ENCODE data around the gene DBX2.
"Not testable (repeated sequence)": the region's sequence is repeated elsewhere in the genome, so short reads cannot be mapped to it uniquely, and the experiment has no call there.

Gene DBX2

DNA sequence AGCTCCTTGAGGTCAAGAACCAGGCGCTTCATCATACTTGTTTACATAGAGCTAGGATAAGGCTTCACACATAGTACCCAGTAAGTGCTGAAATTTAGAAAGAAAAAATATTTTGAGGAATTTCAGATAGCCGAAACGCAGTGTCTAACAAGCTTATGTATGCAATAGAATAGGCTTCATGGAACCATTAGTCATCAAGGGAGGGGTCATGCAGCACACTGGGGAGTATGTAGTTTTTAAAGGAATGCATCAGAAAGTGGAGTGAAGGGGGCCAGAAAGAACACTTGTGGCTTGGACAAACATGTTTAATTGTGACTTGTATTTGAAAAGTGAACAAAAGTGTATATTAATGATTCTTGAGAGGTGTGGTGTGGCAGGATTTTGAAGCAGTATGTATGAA, 38.1 kb downstream of the DBX2 start:
- in situ Hi-C loops (cut with MboI; ENCODE audit: low sequenced_read_pairs): no loop called here

DNA sequence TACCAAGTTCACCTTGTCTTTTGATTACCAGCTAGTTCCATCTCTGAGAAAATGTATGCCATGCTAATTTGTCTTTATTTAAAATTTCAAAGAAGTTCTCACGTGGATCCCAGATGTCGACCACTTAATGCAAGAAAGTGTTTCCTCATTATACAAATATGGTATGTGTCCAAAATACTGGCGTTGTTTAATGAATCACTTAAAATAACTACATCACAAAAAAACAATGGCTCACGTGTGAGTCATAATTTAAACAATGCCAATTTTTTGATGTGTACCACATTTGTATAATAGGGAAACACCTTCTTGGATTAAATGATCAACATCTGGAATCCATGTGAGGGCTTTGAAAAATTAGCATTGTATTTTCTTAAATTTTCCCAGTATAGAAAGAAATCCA, 40.8 kb downstream of the DBX2 start:
- in situ Hi-C loops (cut with MboI; ENCODE audit: low sequenced_read_pairs): no loop called here

DNA sequence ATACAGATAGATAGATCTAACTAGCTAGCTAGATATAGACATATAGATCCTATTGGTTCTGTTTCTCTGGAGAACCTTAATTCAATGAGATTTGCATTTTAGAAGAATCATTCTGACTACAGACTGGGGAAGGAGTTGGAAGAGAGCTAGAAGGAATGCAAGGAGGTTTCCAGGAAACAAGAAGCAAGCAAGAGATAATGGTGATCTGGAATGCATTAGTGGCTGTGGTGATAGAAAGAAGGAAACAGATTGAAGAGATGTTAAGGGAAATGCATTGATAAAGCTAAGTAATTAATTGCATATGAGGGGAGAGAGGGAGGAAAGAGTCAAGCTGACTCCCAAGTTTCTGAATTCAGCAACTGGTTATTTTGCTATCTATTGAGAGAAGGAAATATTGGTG, 42.7 kb downstream of the DBX2 start:
- in situ Hi-C loops (cut with MboI; ENCODE audit: low sequenced_read_pairs): no loop called here

DNA sequence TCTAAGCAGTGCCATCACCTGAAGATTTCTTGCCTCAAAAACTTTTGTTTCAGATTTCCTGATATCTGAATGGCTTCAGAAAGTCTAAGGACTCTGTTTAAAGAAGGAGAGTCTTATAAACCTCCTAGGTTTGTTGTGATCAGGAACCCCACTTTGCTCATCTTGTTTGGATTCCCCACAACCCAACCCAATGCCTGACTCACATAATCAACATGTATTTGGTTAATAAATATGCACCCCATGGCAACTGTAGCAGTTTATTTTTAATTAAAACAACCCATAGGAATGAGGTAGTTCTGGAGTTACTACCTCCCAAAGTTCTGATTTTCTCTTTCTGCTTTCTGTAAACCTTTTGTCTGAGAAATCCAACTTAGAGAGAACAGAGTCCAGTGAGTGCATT, 51.5 kb downstream of the DBX2 start:
- in situ Hi-C loops (cut with MboI; ENCODE audit: low sequenced_read_pairs): no loop called here

DNA sequence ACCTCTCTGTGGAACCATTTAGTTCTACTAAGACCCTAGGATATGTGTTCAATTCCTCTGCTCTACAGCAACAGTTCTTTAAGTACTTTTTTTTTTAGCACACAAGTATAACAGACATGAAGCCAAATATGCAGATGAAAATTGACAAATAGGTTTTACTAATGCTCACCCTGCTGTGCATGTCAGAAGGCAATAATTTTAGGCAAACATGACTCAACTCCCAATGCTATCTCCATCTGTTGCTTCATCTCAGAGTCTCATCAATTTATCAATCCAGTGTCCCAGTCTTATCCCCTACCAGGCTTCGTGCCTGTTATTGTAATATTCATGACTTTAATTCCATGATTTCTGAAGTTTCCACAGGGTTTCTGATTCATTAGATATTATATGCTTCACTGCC, 57.7 kb downstream of the DBX2 start:
- in situ Hi-C loops (cut with MboI; ENCODE audit: low sequenced_read_pairs): no loop called here

DNA sequence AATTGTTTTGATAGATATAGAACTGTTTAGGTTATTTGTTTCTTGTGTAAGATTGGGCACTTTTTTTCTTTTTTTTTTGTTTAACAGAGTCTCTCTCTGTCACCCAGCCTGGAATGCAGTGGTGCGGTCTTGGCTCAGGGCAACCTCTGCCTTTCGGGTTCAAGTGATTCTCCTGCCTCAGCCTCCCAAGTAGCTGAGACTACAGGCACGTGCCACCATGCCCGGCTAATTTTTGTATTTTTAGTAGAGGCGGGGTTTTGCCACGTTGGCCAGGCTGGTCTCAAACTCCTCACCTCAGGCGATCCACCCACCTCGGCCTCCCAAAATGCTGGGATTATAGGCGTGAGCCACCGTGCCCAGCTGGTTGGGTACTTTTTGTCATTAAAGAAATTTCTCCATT, 66.0 kb downstream of the DBX2 start:
- in situ Hi-C loops (cut with MboI; ENCODE audit: low sequenced_read_pairs): not testable (repeated sequence)

DNA sequence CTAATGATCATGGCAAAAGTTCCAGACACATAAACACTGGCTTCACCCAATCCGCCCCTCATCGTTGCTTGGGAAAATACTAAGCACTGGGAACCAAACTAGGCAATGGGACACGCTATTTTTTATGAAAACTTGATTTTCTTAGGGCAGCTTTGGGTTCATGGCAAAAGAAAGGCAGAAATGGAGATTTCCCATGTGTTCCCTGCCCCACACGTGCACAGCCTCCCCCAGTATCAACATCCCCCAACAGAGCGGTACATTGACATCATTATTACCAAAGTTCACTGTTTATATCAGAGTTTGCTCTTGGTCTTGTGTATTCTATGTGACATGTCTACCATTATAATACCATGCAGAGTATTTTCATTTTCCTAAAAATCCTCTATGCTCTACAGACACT, 71.0 kb downstream of the DBX2 start:
- in situ Hi-C loops (cut with MboI; ENCODE audit: low sequenced_read_pairs): no loop called here

DNA sequence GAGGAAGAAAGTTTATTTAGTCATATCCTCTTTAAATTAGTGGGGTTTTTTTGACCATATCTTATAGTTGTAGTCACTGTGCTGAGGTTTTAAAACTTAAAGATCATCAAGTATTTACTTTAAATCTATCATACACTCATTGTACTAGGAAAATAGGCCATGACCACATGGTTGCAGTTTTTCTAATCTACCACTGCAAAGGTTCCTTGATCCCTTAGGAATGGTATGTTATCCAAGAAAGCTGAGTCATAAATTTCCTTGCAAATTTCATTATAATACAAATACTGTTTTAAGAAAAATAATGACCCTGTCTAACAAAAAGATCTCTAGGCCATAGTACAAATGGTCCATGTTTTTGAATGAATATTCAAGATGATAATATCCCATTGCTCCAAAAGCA, 74.7 kb downstream of the DBX2 start:
- in situ Hi-C loops (cut with MboI; ENCODE audit: low sequenced_read_pairs): no loop called here

DNA sequence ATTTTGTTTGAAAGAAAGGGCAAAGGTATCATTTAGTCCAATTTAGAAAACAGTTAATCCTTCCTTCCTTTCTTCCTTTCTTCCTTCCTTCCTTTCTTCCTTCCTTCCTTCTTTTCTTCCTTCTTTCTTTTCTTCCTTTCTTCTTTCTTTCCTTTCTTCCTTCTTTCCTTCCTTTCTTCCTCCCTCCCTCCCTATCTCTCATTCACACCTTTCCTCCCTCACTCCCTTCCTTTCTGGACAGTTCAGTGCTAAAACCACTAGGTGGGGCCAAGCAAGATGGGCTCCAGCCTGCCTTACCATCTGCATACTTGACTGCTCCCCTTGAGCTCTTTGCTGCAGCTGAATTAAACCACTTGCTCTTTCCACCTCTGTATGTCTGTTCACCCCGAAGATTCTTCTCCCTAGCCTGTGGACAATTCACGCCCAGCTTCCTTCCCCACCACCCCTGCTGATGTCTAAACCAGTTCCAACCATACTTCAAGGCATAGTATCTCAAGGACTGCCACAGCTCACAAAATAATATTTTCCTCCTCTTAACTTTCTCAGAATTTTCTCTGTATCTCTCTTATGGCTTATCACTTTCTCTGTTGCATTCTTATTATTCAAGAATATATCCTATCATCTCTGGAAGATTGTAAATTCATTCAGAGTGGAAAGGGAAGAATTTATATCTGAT, 78.0 kb downstream of the DBX2 start:
- in situ Hi-C loops (cut with MboI; ENCODE audit: low sequenced_read_pairs): no loop called here

DNA sequence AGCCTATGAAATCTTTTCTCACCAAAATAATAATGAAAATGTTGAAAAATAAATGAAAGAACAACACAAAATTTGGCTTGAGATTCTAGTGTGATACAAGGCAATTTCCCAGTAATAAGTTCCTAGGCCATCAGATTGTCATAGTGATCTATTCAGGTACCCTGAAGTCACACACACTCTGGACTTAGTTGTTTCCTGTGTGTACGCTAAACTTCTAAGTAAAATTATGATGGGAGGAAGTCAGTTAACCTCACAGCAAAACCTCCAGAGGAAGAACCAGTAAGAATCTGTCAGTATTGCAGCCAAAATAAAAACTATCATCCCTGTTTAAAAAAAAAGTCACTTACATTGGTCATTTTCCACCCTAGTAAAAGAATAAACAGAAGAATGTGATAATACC, 81.9 kb downstream of the DBX2 start:
- in situ Hi-C loops (cut with MboI; ENCODE audit: low sequenced_read_pairs): no loop called here
